DOHH2 (cell line): ENCODE data around the gene BTBD19.
"Not testable (repeated sequence)": the region's sequence is repeated elsewhere in the genome, so short reads cannot be mapped to it uniquely, and the experiment has no call there.

Experiments used
- H3F3A ChIP-seq: fragments of 200-600 bp; sonication (generic), shearing (Covaris generic); 2 replicates; pipeline ENCODE4 v1.6.0; 2016; ENCODE audit warnings: antibody characterized with exemption, mild to moderate bottlenecking; ENCODE audit not compliant: control insufficient read depth, insufficient read depth
- H3K27ac ChIP-seq: fragments of 200-600 bp; sonication (generic); 2 replicates; pipeline ENCODE4 v1.5.1; 2014; ENCODE audit warnings: low read depth, mild to moderate bottlenecking, low read length, moderate library complexity
- H3K27me3 ChIP-seq: fragments of 200-600 bp; sonication (generic); 2 replicates; pipeline ENCODE4 v1.6.1; 2014; ENCODE audit warnings: mild to moderate bottlenecking, low read length, mixed read lengths; ENCODE audit not compliant: control insufficient read depth
- H3K36me3 ChIP-seq: fragments of 200-600 bp; sonication (generic); 2 replicates; pipeline ENCODE4 v1.6.1; 2014; ENCODE audit warnings: mild to moderate bottlenecking, low read length, moderate library complexity, mixed read lengths; ENCODE audit not compliant: control insufficient read depth
- H3K4me1 ChIP-seq: fragments of 200-600 bp; sonication (generic); 2 replicates; pipeline ENCODE4 v1.6.1; 2014; ENCODE audit warnings: mild to moderate bottlenecking, low read length, mixed read lengths; ENCODE audit not compliant: control insufficient read depth
- H3K4me2 ChIP-seq: fragments of 200-600 bp; sonication (generic); 2 replicates; pipeline ENCODE4 v1.6.0; 2014; ENCODE audit warnings: mild to moderate bottlenecking, low read length, moderate library complexity
- H3K4me3 ChIP-seq: fragments of 200-600 bp; sonication (generic); 2 replicates; pipeline ENCODE4 v1.5.1; 2014; ENCODE audit warnings: mild to moderate bottlenecking, low read length, mixed read lengths
- H3K79me2 ChIP-seq: fragments of 200-600 bp; sonication (generic); 2 replicates; pipeline ENCODE4 v1.6.1; 2014; ENCODE audit warnings: mild to moderate bottlenecking, low read length, mixed read lengths; ENCODE audit not compliant: control insufficient read depth
- H3K9me2 ChIP-seq: fragments of 200-600 bp; sonication (generic); replicated peaks from 2 replicates; pipeline ENCODE4 v1.6.1; 2014; ENCODE audit warnings: mild to moderate bottlenecking, low read length, mixed read lengths; ENCODE audit not compliant: control insufficient read depth
- H3K9me3 ChIP-seq: fragments of 200-600 bp; sonication (generic); 2 replicates; pipeline ENCODE4 v1.6.1; 2014; ENCODE audit warnings: antibody characterized with exemption, low read length, mixed read lengths; ENCODE audit not compliant: control insufficient read depth, insufficient read depth
- H4K20me1 ChIP-seq: fragments of 200-600 bp; sonication (generic); 2 replicates; pipeline ENCODE4 v1.6.0; 2014; ENCODE audit warnings: low read depth, mild to moderate bottlenecking, antibody characterized with exemption, low read length, moderate library complexity; ENCODE audit not compliant: control insufficient read depth, insufficient read depth
- CTCF ChIP-seq: fragments of 200-600 bp; sonication (generic); IDR thresholded peaks from one replicate; pipeline ENCODE4 v1.5.1; 2014; ENCODE audit warnings: antibody characterized with exemption, mild to moderate bottlenecking, low read depth, low read length; ENCODE audit not compliant: poor library complexity, severe bottlenecking
- EZH2phosphoT487 ChIP-seq: fragments of 200-600 bp; sonication (generic); IDR thresholded peaks from 2 replicates; pipeline ENCODE4 v1.6.1; 2017; ENCODE audit warnings: borderline replicate concordance, mild to moderate bottlenecking, antibody characterized with exemption, low read length, moderate library complexity, mixed read lengths

Gene BTBD19

GRCh38 chr1:44832056-44832705, 23.9 kb downstream of the BTBD19 start:
- no peaks in the 10 kb centered on the region for H3K9me3 ChIP-seq
- no peak overlapping the region for H3K4me2 ChIP-seq
- H3K4me3 ChIP-seq = no peak overlapping the region
- no peak for TF ChIP-seq CTCF
- TF ChIP-seq EZH2phosphoT487 = no peak
- peaks cover 8% of the 10 kb centered on the region for H3K4me1 ChIP-seq
- no peaks in the 10 kb centered on the region for H3K79me2 ChIP-seq
- no peaks in the 10 kb centered on the region for H4K20me1 ChIP-seq
- no peaks in the 10 kb centered on the region for H3K36me3 ChIP-seq
- no peak overlapping the region for H3K27ac ChIP-seq
- no peaks in the 10 kb centered on the region for H3F3A ChIP-seq
- H3K27me3 ChIP-seq = no peaks in the 10 kb centered on the region
- H3K9me2 ChIP-seq = no peaks in the 10 kb centered on the region

GRCh38 chr1:44834328-44834727, 26.0 kb downstream of the BTBD19 start:
- H3K27ac ChIP-seq = no peak overlapping the region
- no peaks in the 10 kb centered on the region for H4K20me1 ChIP-seq
- H3K4me2 ChIP-seq = no peak overlapping the region
- no peaks in the 10 kb centered on the region for H3F3A ChIP-seq
- no peaks in the 10 kb centered on the region for H3K27me3 ChIP-seq
- no peaks in the 10 kb centered on the region for H3K36me3 ChIP-seq
- H3K4me1 ChIP-seq = peaks cover 8% of the 10 kb centered on the region
- no peaks in the 10 kb centered on the region for H3K79me2 ChIP-seq
- TF ChIP-seq CTCF = no peak
- TF ChIP-seq EZH2phosphoT487 = no peak
- H3K9me2 ChIP-seq = no peaks in the 10 kb centered on the region
- no peaks in the 10 kb centered on the region for H3K9me3 ChIP-seq
- H3K4me3 ChIP-seq = no peak overlapping the region

GRCh38 chr1:44835738-44836675, 27.7 kb downstream of the BTBD19 start:
- Histone ChIP-seq H3K4me1 (peaks cover 8% of the 10 kb centered on the region), H3K36me3 (no peaks in the 10 kb centered on the region), H3K79me2 (no peaks in the 10 kb centered on the region), H3K9me2 (no peaks in the 10 kb centered on the region), H3K27me3 (no peaks in the 10 kb centered on the region), H3K27ac (no peak overlapping the region), H3K9me3 (no peaks in the 10 kb centered on the region), H4K20me1 (no peaks in the 10 kb centered on the region), H3F3A (no peaks in the 10 kb centered on the region), H3K4me2 (peak overlapping the region; percentile 52), H3K4me3 (no peak overlapping the region)
- peak; percentile 98 for TF ChIP-seq CTCF
- no peak for TF ChIP-seq EZH2phosphoT487

- Histone ChIP-seq H3K27me3 (peaks cover 14% of the 10 kb centered on the region; the same call in 1 of the 2 replicates), H3K4me1 (peaks cover 15% of the 10 kb centered on the region)
- H4K20me1 ChIP-seq, H3K36me3 ChIP-seq, H3K9me2 ChIP-seq, H3K27ac ChIP-seq, H3F3A ChIP-seq, H3K4me2 ChIP-seq, H3K79me2 ChIP-seq, H3K9me3 ChIP-seq, H3K4me3 ChIP-seq: not testable (repeated sequence)
These were observed 30.0 kb downstream of the BTBD19 start for GRCh38 chr1:44838294-44838693.
